NCI-H2029 treated with DMSO at 0.1 percent for 48 hours (cell line): ENCODE measurements around the gene CLOCK.

Experiments used
- DNase-seq: peaks from one replicate; lab custom pipeline; 2025; lab: John Stamatoyannopoulos, UW

The CLOCK gene

GRCh38 chr4:55380576-55380975, 166.1 kb downstream of the CLOCK start:
- no peak for DNase-seq

- no peak for DNase-seq
Measured at GRCh38 chr4:55378617-55379467, 167.9 kb downstream of the CLOCK start.
